Bronchial epithelial cell (primary cell): Measurements from ENCODE around the gene PIEZO2. TPM values are rescaled to one million over a fixed set of nuclear protein-coding genes. Genes with fewer than 3 reads are reported as not detected.
"Not testable (repeated sequence)": the region's sequence is repeated elsewhere in the genome, so short reads cannot be mapped to it uniquely, and the experiment has no call there.

Experiments
- DNase-seq: peaks from one replicate; pipeline ENCODE4 v3.0.0-alpha.2; 2010; ENCODE audit warnings: low read depth
- FAIRE-seq: peaks from 2 replicates; lab custom pipeline; 2011; peaks lifted over from hg19 to GRCh38; lab: Jason Lieb, UNC
- H3K27me3 ChIP-seq: 2 replicates; pipeline ENCODE4 v1.5.1; 2011; ENCODE audit warnings: low read length; ENCODE audit not compliant: control insufficient read depth, insufficient read depth
- H3K36me3 ChIP-seq: 2 replicates; pipeline ENCODE4 v1.5.1; 2011; ENCODE audit warnings: low read length; ENCODE audit not compliant: control insufficient read depth, insufficient read depth
- H3K4me3 ChIP-seq: 2 replicates; pipeline ENCODE4 v1.5.1; 2011; ENCODE audit warnings: mild to moderate bottlenecking, low read depth, low read length, control low read depth
- total RNA-seq: library from RNA; depleted of rRNA; stranded (reverse); fragments of >200 nt; gene quantifications from 2 replicates; pipeline ENCODE4 v1.2.1, GENCODE V29; 2014

Gene PIEZO2
- total RNA-seq, 1 donor from 2014 or later, result 1.3 TPM

DNA sequence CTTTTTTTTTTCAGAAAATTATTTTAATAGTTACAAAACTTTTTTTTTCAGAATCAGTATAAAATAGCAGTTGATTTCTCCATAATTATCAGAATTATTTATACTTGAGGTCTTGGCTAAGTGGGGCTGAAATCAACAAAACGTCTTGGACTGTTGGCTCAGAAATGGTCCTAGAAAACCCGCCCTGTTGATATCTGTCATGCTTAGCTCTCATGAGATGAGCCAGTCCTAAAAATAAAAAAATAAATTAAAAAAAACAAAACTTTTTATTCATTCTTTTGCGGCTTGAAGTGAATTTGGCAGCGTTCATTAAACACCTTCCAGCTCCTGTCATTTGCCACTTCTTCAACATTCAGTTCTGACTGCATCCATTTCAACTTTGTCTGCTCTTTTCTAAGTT lies 525.8 kb downstream of the PIEZO2 start:
- H3K4me3 ChIP-seq, H3K27me3 ChIP-seq, FAIRE-seq, DNase-seq, H3K36me3 ChIP-seq: not testable (repeated sequence)

DNA sequence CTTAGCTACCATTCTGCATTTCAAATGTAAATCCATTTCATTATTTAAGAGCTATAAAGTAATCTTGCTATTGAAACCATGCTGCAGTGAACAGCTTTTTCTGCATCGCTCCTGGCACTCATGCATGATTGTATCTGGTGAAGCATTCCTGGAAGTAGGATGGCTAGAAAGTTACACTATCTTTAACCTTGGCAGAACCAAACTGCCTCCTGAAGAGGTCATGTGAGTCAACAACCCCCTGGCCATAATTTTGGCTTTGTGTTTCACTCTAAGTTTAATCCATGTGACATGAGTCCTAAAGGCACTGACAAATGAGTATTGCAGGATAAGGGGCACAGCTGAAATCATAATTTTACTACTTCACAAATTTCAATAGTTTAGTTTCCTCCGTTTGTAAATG lies 526.4 kb downstream of the PIEZO2 start:
- H3K4me3 ChIP-seq, DNase-seq, H3K36me3 ChIP-seq, FAIRE-seq, H3K27me3 ChIP-seq: not testable (repeated sequence)

DNA sequence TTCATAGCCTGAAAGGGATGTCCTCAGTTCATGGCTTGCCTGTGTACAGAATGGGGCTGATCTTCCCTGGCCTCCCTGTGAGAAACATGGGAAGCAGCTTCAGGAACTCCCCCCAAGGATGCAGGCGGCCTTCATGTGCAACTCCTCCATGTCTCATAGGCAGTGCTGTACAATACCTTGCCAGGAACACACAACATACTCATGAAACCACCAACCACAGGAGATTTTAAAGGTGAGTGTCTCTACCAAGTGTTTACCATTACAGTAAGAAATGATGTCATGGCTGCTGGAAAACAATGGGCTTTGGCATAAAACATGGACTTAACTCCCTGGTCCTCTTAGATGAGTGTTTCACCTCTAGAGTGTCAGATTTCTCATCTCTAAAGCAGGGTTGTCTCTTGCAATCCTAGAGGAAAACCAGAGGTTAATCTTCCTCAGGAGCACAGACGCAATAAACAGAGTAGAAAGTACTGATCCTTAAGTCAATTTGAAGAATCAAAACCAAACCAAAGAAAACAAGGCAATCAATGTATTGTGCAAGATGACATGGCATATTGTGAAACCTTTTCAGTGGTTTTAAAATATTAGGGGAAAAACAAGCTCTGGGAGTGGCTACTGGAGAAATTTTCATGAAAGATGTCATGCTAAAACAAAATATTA lies 528.6 kb downstream of the PIEZO2 start:
- not testable (repeated sequence) for H3K4me3 ChIP-seq, H3K36me3 ChIP-seq, H3K27me3 ChIP-seq
- DNase-seq (peak; percentile 62), FAIRE-seq (peak; percentile 76)
